Hematopoietic multipotent progenitor cell treated with erythropoietin and hydrocortisone succinate and interleukin-3 and kit ligand, for 6 days (in vitro differentiated cells): ENCODE data around the gene SNRPE.
A peak's percentile ranks its signal among the peaks of the same experiment; 100 is the strongest.

Experiments used
- DNase-seq: peaks from one replicate; pipeline ENCODE4 v3.0.0-alpha.2; 2015

SNRPE gene

DNA sequence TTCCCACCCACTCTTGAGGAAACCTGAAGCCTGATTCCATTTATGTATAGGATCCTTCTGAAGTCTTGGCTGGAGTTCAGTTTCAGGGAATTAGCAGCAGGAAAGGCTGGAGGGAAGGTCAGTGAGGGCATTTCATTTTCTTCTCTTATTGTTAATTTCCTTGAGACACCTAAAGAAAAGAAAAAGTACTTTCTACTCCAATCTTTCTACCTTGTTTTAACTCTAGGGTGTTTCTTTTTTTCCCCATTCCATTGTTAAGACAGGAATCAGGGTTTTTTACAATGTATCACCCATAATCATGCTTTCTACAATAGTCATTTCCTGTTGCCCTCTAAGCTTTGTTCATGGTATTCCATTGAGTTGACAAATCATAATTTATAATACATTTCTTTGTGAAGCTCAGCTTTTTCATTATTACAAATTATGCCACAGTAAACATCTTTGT is 27.4 kb downstream of the SNRPE start:
- no peak for DNase-seq

DNA sequence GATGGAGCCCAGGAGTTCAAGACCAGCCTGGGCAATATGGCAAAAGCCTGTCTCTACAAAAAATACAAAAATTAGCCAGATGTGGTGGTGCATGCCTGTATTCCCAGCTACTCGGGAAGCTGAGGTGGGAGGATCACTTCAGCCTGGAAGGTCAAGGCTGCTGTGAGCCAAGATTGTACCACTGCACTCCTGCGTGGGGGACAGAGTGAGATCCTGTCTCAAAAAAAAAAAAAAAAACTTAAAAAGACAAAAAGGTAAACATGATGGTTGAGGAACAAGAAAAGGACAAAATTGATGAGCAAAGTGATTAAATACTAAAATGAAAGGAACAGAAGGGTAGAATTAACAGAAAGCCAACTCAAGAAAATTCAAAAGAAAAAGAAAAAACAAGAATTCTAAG is 30.6 kb downstream of the SNRPE start:
- DNase-seq = no peak

DNA sequence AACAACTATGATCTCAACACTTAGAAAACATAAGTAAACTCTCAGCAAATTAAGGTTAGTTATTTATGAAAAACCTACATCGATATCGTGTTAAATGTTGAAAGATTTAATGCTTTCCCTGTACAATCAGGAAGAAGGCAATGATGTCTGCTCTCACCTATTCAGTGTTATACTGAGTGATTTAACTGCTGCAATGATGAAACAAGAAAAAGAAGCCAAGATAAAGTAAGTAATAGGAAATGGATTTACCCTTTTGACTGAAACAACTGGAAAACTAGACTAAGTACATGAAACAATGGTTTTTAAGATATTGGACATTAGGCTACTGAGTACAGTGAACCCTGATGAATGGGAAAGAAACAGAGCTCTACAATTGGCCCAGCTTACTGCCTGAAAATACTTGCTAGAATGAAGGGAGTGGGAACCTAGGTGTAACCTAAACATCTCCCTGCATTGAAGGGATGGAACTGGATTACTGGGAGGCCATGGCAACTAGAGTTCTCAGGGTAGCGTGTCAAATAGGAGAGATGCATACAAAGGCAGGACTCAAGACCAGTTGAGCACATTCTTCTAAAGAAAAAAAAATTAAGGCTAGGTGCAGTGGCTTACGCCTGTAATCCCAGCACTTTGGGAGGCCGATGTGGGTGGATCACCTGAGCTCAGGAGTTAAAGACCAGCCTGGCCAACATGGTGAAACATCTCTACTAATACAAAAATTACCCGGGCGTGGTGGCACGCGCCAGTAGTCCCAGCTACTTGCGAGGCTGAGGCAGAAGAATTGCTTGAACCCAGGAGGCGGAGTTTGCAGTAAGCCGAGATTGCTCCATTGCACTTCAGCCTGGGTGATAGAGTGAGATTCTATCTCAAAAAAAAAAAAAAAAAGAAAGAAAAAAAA is 37.3 kb downstream of the SNRPE start:
- DNase-seq = no peak

DNA sequence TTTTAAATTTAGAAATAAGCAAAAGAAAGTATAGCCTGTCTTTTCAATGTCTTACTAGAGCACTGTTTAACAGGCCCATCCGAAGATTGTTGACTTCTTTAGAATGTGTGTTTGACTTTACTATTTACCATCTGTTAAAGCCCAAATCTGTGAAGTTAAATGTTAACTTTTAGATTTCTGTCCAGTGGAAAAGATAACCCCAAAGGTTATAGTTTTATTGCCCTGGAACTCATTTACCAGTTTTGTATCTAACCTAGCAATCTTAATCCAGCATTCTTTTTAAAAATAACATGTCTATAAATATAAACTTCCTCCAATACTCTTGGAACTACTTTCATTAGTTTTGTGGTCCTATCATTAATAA is 37.9 kb downstream of the SNRPE start:
- DNase-seq = no peak

DNA sequence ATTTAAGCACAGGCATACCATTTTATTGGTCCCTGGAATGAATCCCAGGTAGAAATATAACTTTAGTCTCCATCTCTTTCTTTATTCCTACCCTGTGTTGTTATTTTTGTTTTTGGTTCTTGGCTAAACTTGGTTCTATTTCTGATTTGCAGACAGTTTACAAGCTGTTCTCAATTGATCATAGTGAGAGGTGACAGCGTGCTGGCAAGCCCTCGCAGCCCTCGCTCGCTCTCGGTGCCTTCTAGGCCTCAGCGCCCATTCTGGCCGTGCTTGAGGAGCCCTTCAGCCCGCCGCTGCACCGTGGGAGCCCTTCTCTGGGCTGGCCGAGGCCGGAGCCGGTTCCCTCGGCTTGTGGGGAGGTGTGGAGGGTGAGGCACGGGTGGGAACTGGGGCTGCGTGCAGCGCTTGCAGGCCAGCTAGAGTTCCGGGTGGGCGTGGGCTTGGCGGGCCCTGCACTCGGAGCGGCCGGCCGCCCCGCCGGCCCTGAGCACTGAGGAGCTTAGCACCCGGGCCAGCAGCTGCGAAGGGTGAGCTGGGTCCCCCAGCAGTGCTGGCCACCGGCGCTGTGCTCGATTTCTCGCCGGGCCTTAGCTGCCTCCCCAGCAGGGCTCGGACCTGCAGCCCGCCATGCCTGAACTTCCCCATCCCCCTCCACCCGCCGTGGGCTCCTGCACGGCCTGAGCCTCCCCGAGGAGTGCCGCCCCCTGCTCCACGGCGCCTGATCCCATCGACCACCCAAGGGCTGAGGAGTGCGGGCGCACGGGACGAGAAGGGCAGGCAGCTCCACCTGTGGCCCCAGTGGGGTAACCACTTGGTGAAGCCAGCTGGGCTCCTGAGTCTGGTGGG is 38.7 kb downstream of the SNRPE start:
- no peak for DNase-seq

DNA sequence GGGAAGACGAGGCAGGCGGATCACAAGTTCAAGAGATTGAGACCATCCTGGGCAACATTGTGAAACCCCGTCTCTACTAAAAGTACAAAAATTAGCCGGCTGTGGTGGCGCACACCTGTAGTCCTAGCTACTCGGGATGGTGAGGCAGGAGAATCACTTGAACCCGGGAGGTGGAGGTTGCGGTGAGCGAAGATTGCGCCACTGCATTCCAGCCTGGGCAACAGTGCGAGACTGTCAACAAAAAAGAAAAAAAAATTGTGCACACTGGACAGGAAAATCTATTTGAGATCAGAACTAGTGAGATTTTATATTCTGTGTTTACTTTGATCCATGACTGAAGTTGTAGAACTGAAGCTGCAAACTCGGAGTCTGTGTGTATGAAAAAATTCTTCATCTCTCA is 40.2 kb downstream of the SNRPE start:
- DNase-seq = no peak

DNA sequence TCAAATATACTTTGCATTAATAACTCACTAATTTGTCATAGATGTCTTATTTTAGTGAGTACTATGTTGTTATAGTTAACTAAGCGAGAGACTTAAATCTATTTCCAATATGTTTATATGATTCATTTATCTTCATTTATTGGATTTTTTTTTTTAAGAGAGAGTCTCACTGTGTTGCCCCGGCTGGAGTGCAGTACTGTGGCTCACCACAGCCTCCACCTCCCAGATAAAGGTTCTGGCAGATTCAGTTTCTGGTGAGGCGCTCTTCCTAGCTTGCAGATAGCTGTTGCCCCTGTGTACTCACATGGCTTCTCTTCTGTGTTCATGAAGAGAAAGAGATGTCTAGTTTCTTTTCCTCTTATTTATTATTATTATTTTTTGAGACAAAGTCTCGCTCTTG is 43.9 kb downstream of the SNRPE start:
- no peak for DNase-seq

DNA sequence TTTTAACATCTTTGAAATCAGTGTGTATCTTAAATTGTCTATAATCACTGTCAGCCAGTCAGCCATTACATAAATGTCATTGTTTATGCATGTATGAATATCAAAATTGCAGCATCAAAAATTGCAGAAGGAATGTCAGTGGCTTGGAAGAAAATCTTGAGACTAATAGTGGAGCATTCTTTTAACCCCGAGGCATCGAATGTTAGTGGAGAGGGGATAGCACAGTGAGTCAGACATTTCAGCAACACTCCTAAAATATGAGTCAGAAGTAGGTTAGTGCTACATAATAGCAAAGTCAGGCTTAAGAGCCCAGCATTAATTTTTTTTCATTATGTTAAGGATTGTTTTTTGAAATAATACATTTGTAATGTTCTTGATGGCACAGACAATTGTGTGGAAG is 45.5 kb downstream of the SNRPE start:
- no peak for DNase-seq

DNA sequence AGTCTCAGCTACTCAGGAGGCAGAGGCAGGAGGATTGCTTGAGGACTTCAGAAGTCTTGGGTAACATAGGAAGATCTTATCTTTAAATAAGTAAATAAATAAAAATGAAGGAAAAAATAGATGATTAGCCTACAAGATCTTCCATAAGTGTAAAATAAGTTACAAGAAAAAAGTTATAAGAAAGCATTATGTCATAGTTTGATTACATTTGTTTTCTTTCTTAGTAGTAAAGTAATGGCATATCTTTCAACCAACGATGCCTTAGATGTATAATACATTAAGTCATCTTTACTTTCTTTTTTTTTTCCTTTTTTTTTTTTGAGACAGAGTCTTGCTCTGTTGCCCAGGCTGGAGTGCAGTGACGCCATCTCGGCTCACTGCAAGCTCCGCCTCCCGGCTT is 46.5 kb downstream of the SNRPE start:
- no peak for DNase-seq

DNA sequence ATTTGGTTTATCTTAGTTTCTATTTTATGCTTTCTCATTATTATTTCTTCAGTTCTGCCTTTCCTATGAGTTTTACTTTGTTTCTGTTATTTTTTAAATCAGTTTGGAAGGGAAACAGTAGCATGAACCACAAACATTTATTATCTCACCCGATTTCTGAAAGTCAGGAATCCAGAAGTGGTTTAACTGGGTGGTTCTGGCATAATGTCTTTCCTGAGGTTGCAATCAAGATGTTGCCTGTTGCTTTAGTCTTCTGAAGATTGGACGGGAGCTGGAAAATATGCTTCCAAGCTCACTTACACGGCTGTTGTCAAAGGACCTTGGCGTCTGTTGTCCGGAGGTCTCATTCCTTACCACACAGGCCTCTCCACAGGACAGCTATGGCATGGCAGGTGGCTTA is 50.4 kb downstream of the SNRPE start:
- no peak for DNase-seq

DNA sequence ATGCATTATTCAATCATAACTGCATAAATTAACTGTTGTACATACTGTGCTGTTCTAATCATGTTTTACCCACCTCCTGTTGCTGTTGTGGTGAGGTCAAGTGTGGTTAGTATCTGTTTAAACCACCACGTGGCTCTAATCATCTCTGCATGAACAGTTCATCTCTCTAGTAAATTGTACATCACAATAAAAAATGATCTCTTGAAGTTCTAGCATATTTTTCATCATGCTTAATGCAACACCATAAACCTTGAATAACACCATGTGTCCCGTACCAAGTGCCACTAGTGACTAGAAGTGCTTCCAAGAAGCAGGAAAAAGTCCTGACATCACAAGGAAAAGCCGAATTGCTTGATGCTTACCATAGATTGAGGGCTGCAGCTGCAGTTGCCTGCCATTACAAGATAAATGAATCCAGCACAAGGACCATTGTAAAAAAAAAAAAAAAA is 51.7 kb downstream of the SNRPE start:
- DNase-seq = peak; percentile 74

DNA sequence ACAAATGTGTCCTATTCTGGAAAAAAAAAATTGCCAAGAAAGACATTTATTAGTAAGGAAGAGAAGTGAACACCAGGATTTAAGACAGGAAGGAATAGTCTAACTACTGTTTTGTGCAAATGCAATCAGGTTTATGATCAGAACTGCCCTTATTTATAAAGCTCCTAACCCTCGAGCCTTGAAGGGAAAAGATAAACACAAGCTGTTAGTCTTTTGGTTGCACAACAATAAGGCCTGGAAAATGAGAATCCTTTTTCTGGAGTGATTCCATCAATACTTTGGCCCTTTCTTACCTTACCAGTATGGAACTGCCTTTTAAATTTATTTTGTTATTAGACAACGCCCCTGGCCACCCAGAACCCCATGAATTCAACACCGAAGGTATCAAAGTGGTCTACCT is 52.9 kb downstream of the SNRPE start:
- no peak for DNase-seq

DNA sequence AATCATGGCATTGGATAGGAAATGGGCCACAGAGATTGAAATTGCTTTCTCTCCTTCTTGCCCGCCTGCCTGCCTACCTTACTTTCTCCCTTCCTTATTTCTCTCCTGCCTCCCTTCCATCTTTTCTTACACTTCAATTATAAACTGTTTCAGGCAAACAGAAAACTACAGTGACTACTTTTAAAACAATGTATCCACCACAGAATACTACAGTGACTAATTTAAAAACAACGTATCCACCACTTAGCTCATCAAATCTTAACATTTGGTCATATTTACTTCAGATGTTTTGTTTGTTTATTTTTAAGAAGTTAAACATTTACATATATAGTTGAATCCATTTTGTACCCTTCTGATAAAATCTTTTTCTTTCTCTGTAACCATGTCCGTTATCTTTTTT is 54.4 kb downstream of the SNRPE start:
- no peak for DNase-seq

DNA sequence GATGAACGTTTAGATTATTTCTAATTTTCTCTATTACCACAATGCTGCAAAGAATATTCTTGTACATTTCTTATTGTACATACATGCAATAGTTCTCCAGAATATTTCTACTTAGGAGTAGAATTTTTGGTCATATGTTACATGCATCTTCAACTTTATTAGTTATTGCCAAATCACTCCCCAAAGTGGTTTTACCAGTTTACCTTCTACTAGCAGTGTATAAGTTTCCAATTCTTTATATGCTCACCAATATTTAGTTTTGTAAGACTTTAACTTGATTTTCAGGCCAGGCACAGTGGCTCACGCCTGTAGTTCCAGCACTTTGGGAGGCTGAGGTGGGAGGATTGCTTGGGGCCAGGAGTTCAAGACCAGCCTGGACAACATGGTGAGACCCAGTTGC is 55.4 kb downstream of the SNRPE start:
- no peak for DNase-seq
